ENCODE data around the gene SYT1. TPM values are rescaled to one million over a fixed set of nuclear protein-coding genes. Genes with fewer than 3 reads are reported as not detected.
A peak's percentile ranks its signal among the peaks of the same experiment; 100 is the strongest.

The SYT1 gene
- total RNA-seq, 2 experiments from 2014 or later: not detected

- TF ChIP-seq CTCF (conservative IDR thresholded peaks at IDR 0.05; ENCODE audit: low read length): peak; percentile 48
- no peak for TF ChIP-seq EZH2phosphoT487 (IDR thresholded peaks at IDR 0.05; ENCODE audit: borderline replicate concordance, low read depth, low read length)
- Histone ChIP-seq H3K4me1 (ENCODE audit: insufficient read depth, low read length, poor library complexity, severe bottlenecking) (no peaks in the 10 kb centered on the region), H4K20me1 (ENCODE audit: insufficient read depth, low read length) (no peaks in the 10 kb centered on the region), H2AFZ (ENCODE audit: low read length) (no peak overlapping the region), H3K27ac (ENCODE audit: low read depth, low read length, poor library complexity, severe bottlenecking) (no peak overlapping the region), H3K4me3 (ENCODE audit: low read depth, low read length, poor library complexity, severe bottlenecking) (no peak overlapping the region), H3K9me3 (ENCODE audit: low read length) (no peaks in the 10 kb centered on the region), H3K79me2 (ENCODE audit: insufficient read depth, low read depth, low read length) (no peaks in the 10 kb centered on the region), H3K36me3 (ENCODE audit: insufficient read depth, low read length) (no peaks in the 10 kb centered on the region), H3K4me2 (ENCODE audit: low read length) (no peak overlapping the region), H3K9me2 (ENCODE audit: insufficient read depth, low read length) (no peaks in the 10 kb centered on the region)
- no TSS peak for BruUV-seq (replicated peaks)
- CTCF ChIA-PET (ENCODE audit: unreplicated experiment): no interaction called here
- POLR2A ChIA-PET: interaction anchor here (0.7 kb wide), 1 partner anchor 34 kb away, joined by 3 read pairs; no protein-coding TSS in a partner anchor
- peak; percentile 4 for DNase-seq (ENCODE audit: low spot score)
- intact Hi-C loops (cut with micrococcal nuclease; ENCODE audit: unreplicated experiment): no loop called here
Measured at GRCh38 chr12:79174626-79175025, 310.1 kb downstream of the SYT1 start.

- no peak overlapping the region for H3K4me3 ChIP-seq (ENCODE audit: low read depth, low read length, poor library complexity, severe bottlenecking)
- POLR2A ChIA-PET: no interaction called here
- H3K9me3 ChIP-seq (ENCODE audit: low read length): no peaks in the 10 kb centered on the region
- TF ChIP-seq CTCF (conservative IDR thresholded peaks at IDR 0.05; ENCODE audit: low read length) (no peak), EZH2phosphoT487 (IDR thresholded peaks at IDR 0.05; ENCODE audit: borderline replicate concordance, low read depth, low read length) (no peak)
- H3K27ac ChIP-seq (ENCODE audit: low read depth, low read length, poor library complexity, severe bottlenecking): no peak overlapping the region
- H3K4me1 ChIP-seq (ENCODE audit: insufficient read depth, low read length, poor library complexity, severe bottlenecking): no peaks in the 10 kb centered on the region
- no peaks in the 10 kb centered on the region for H4K20me1 ChIP-seq (ENCODE audit: insufficient read depth, low read length)
- CTCF ChIA-PET (ENCODE audit: unreplicated experiment): no interaction called here
- no peaks in the 10 kb centered on the region for H3K36me3 ChIP-seq (ENCODE audit: insufficient read depth, low read length)
- no peaks in the 10 kb centered on the region for H3K79me2 ChIP-seq (ENCODE audit: insufficient read depth, low read depth, low read length)
- no TSS peak for BruUV-seq (replicated peaks)
- H3K4me2 ChIP-seq (ENCODE audit: low read length): no peak overlapping the region
- no peak overlapping the region for H2AFZ ChIP-seq (ENCODE audit: low read length)
- H3K9me2 ChIP-seq (ENCODE audit: insufficient read depth, low read length): no peaks in the 10 kb centered on the region
- DNase-seq (ENCODE audit: low spot score): no peak
- intact Hi-C loops (cut with micrococcal nuclease; ENCODE audit: unreplicated experiment): no loop called here
Measured at GRCh38 chr12:79183003-79183402, 318.4 kb downstream of the SYT1 start.

GRCh38 chr12:79183926-79184325, 319.4 kb downstream of the SYT1 start:
- no peaks in the 10 kb centered on the region for H4K20me1 ChIP-seq (ENCODE audit: insufficient read depth, low read length)
- H3K36me3 ChIP-seq (ENCODE audit: insufficient read depth, low read length): no peaks in the 10 kb centered on the region
- intact Hi-C loops (cut with micrococcal nuclease; ENCODE audit: unreplicated experiment): no loop called here
- no peak overlapping the region for H3K4me3 ChIP-seq (ENCODE audit: low read depth, low read length, poor library complexity, severe bottlenecking)
- no peaks in the 10 kb centered on the region for H3K9me2 ChIP-seq (ENCODE audit: insufficient read depth, low read length)
- DNase-seq (ENCODE audit: low spot score): no peak
- no peak for TF ChIP-seq CTCF (conservative IDR thresholded peaks at IDR 0.05; ENCODE audit: low read length)
- TF ChIP-seq EZH2phosphoT487 (IDR thresholded peaks at IDR 0.05; ENCODE audit: borderline replicate concordance, low read depth, low read length): no peak
- H3K27ac ChIP-seq (ENCODE audit: low read depth, low read length, poor library complexity, severe bottlenecking): no peak overlapping the region
- no peaks in the 10 kb centered on the region for H3K4me1 ChIP-seq (ENCODE audit: insufficient read depth, low read length, poor library complexity, severe bottlenecking)
- no peak overlapping the region for H3K4me2 ChIP-seq (ENCODE audit: low read length)
- no peak overlapping the region for H2AFZ ChIP-seq (ENCODE audit: low read length)
- ChIA-PET CTCF (ENCODE audit: unreplicated experiment) (no interaction called here), POLR2A (no interaction called here)
- BruUV-seq (replicated peaks): no TSS peak
- H3K9me3 ChIP-seq (ENCODE audit: low read length): no peaks in the 10 kb centered on the region
- H3K79me2 ChIP-seq (ENCODE audit: insufficient read depth, low read depth, low read length): no peaks in the 10 kb centered on the region

All from OCI-LY7 (cell line).